Measurements from ENCODE around the gene CAD.

DNA sequence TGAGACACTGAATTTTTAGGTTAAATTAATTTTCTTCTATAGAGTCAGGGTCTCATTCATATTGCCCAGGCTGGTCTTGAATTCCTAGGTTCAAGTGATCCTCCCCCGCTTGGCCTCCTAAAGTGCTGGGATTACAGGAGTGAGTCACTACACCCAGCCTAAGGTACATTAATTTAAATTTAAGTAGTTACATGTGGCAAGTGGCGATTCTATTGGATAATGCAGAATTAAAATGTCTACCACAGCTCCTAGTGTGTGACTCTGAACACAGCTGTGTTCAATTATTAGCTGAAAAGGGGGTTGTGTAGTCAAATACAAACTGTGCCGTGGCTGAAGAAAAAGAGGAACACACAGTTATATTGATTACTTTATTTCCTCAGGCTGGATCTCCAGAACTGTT is 2.2 kb upstream of the CAD start:
- TF ChIP-seq CTCF (IDR thresholded peaks at IDR 0.05; ENCODE audit: low read depth, low read length, poor library complexity, severe bottlenecking): no peak
- TF ChIP-seq EZH2phosphoT487 (IDR thresholded peaks at IDR 0.05; ENCODE audit: borderline replicate concordance, low read length): no peak
